NCI-H2227 treated with DMSO at 0.1 percent for 48 hours (cell line): ENCODE data around the gene SCN4B.

Experiments used
- DNase-seq: peaks from one replicate; lab custom pipeline; 2025; lab: John Stamatoyannopoulos, UW

SCN4B gene

DNA sequence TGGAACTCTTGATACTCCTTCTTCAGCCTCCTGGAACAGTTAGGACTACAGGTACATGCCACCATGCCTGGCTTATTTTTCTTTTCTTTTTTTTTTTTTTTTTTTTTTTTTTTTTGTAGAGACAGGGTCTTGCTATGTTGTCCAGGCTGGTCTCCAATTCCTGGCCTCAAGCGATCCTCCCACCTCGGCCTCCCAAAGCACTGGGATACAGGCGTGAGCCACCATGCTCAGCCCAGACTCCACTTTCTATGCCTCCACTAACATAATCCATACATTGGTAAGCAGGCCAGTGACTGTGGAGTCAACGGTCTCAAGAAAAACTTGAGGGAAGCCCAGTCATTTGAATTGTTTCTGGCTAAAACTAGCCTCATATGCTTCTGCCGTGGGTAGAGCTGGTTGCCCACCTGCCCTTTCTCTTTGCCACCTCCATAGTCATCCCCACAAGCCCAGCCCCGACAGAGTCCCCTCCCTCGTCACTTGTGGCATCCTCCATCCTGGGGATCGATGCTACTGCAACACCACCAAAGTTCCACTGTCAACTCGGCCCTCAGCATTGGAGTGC, 21.5 kb upstream of the SCN4B start:
- DNase-seq = no peak

DNA sequence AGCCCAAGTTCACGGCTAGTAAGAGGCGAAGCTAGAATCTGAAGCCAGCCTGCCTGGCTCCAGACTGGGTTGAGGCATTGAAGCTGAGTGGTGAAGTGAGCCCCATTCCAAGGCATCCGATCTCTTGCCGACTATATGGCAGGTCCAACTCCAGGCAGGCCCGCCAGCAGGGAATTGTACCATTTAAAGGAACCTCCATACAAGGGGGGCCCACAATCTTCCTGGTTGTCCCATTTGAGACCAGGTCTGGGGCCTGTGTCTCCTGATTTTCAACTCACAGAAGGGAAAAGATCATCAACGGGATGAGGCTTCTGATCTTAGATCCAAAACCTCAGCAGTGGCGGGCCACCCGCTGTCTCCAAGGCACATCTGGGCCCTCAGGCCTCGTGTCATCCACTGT, 19.7 kb upstream of the SCN4B start:
- DNase-seq = no peak

DNA sequence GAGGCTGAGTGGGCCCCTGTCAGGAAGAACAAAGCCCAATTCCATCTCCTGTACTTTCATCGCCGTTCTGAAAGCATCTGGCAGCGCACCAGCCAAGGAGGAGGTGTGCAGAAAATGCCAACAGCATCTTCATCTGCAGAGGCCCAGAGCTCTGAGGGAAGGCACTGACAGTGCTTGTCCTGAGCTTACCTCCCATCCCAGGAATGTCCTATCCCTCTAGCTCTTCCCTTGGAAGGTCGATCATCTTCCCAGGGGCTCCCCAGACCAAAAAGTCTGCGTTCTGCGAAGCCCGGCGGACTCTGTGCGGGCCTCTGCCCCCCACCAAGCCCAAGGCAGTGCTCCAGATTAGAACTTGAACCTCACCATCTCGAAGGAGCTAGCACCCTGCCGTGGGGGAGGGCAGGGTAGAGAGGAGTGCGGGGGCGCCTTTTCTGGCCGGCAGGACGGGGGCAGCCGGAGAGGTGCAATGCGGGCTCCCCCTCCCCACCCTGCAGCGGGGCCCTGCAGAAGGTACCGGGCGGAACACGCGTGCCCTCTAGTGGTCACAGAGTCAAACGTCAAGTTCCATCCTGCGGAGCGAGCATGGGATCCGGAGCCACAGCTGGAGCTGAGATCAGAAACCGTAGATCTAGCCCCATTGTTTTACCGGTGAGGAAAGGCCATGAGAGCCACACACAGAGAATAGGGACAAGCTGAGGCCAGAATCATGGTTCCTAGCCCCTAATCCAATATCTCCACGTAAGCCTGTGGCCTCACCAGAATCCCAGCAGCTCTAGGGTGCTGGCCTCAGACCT, 18.8 kb upstream of the SCN4B start:
- peak; percentile 24 for DNase-seq

DNA sequence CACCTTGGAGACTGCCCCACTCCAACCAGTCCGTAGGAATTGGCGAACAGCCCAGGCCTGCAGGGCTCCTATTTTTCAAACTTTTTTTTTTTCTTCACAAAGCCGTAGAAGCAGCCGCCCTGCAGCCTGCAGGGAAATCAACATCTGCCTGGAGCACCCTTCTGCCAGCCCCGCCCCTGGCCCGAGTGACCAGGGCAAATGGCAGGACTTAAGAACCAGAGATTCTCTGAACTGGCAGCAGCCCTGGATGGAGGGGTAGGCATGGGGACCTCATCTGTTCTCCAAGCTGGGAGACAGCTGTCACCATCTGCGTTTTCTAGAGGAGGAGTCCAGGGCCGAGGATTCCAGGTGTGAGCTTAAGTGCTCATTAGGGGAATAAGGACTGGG, 18.3 kb upstream of the SCN4B start:
- DNase-seq = no peak

DNA sequence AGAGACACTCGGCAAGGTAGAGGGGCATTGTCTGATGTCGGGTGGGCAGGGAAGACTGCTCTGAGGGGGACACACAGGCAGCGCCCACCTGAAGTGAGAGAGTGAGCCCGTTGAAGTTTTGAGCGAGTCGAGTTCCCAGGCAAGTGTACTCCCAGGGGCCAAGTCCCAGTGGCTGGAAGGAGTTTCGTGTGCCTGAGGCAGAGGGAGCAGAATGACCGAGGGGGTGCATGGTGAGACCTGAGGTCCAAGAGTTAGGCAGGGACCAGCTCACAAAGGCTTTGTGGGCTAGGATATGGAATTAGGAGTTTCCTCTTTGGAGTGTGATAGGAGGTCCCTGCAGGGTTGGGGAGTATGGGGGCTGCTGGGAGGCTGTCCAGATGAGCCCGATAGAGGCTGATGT, 17.6 kb upstream of the SCN4B start:
- no peak for DNase-seq

DNA sequence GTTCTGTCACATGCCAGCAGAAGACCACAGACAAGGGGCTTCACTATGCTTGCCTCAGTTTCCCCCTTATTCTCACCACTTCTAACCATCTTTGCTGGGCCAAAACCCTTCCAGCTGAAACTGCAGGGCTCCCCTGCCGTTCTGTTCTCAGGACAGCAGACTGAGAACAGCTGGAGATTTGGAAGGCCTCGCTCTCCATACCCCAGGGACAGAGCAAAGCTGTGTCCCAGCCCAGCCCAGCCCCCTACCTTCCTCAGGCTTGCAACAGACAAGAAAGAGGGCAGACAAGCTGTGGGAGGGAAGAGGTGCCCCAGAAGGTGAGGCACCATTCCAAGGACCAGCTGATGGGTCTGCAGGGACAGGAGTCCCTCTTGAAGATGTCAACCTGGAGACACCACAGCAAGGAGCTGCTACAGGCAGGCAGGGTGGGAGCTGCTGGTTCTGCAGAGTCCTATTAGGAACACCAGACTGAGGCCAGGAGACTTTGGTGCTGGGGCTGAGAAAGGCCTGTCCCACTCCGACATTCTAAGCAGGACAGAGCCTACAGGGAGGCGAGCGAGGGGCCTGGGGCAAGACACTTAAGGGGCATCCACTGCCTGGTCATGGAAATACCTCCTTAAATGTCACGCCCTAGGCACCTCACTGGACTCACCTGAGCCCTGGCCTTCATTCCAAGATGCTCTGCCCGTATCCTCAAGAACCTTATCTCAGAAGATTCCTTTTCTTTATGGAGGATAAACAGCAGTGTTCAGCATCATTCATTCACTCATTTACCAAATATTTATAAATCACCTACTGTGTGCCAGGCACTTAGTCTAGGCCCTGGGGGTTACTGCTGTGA, 16.9 kb upstream of the SCN4B start:
- DNase-seq = no peak

DNA sequence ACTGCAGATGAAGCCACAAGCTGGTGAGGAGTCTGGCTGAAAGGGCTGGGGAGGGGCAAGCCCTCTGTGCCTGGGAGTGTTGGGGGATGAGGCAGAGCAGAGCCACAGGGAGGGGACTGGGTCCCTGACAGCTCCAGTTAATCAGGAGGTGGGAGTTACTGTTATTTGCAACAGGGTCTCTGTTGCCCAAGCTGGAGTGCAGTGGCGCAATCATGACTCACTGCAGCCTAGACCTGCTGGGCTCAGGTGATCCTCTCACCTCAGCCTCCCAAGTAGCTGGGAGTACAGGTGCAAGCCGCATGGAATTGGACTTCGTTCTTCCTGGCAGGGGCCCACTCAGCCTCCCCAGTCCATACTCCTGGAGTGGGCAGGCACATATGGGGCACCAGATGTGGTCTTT, 16.1 kb upstream of the SCN4B start:
- DNase-seq = no peak

DNA sequence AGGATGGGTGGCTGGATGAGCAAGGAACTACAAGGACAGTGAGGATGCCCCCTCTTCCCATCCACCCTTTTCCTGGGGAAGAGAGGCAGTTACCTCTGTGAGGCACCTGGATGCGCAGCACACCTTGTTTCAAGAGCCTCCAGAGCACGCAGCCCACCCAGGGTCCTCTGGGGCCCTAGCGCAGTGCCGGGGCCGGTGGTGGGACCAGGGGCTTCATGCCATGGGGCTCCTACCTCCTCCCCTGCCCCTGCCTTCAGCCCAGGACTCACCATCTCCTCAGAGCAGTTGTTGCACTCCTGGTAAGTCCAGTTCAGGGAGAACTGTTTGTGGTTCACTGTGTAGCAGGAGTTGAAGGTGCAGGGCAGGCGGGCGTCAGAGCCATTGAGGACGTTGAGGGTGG, 15.7 kb upstream of the SCN4B start:
- DNase-seq = no peak

DNA sequence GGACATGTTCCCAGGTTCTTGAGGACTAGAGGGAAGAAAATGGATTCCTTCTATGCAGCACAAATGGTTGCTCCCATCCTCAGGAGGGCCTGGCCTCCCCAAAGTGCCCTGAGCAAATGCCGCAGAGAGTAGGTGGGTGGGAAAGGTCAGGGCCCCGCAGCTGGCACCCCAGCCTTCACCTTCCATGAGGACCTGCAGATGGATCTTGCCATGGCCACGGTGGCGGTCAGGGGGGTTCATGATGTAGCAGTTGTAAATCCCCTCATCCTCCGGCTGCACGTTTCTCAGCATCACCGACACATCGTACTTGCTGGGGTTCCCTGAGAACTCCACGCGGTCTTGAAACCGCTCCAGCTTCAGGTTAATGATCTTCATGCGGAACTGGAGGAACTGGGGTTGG, 15.3 kb upstream of the SCN4B start:
- DNase-seq = no peak

DNA sequence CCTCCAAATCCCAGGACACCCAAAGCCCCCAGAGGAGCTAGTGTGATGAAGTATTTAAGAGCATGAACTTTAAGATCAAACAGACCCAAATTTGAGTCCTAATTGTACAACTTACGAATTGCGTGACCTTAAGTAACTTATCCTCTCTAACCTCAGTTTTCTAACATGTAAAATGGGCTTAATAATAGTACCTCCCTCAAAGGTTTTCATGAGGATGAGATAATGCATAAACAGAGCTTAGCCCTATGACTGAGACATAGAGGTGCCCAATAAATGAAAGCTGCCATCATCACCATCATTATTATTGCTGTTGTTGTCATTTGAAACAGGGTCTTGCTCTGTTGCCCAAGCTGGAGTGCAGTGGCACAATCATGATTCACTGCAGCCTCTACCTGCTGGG, 14.6 kb upstream of the SCN4B start:
- no peak for DNase-seq

DNA sequence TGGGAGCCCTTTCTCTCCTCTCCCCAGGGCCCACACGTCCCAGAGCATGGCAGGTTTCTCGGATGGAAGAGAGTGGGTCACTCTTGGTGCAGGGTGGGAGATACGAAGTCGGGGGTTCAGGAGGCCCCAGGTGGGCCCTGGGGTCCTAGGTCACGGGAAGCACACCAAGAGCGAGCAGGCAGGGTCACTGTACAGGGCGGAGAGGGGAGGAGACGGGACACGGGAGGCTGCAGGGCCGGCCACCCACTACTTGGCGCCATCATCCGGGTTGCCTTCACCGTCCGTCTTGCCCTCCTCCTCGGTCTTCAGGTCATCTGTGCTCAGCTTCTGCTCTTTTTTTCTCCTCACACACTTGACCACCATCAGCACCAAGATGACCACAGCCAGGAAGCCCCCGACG, 14.0 kb upstream of the SCN4B start:
- no peak for DNase-seq

DNA sequence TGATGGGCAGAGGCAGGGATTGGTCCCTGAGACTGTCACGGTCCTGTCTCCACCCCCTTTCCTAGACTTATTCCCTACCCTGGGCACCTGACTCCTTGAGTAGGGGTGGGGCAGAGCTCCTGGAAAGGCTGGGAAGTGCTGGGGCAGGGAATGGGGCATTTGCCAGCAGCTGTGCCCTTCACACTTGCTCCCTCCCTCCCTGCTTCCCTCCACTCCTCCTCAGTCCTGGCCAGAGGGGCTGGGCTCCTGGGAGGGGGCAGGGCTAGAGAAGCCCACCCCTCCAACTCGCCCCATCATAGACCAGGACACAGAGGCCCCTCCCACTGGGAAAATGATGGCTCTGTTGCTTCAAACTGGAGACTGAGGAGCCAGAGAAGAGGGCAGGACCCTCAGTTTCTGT, 12.3 kb upstream of the SCN4B start:
- DNase-seq = no peak

DNA sequence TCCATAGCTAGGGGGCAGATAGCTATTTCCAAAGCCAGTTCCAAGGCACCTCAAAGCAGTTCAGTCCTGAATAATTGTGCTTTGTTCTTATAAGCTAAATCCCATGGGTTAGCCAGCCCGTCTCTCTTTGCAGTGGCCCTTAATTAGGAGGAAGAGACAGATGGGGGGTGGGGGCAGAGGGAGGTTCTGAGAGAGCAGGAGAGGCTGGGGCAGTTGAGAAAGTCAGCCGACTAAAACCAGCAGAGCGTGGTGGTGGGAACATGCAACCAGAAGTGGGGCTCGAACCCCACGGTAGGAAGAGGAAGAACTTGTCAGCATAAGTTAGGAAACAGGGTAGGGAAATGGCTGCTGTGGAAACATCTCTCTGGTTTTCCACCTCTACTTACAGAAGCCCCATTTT, 10.9 kb upstream of the SCN4B start:
- no peak for DNase-seq

DNA sequence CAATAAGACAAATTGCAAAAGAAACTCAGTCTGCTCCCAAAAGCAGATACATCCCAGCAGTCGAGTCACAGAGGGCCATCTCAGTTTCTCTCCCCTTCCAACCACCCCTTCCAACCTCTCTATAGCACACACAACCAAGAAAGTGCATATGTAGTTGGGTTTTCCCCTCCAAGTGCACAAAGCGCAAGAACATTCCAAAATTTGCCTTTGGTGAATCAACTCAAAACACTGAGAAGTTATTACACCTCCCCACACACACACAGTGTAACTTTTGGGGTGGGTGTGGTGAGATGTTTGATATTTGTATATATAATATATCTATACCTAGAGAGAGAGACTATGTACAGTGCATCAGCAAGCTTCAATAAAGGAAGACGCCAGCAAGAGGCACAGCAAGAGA, 10.2 kb upstream of the SCN4B start:
- no peak for DNase-seq

DNA sequence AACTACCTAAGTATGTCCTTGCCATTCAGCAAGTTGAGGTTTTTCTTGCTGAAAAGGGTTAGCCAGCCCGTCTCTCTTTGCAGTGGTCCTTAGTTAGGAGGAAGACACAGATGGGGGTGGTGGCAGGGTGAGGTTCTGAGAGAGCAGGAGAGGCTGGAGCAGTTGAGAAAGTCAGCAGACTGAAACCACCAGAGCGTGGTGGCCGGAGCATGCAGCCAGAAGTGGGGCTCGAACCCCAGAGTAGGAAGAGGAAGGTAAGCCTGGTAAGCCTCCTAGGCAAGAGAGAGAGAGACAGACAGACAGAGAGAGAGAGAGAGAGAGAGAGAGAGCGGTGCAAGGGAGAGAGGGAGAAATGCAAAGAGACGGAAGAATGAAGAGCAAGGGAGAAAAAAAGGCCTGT, 9.2 kb upstream of the SCN4B start:
- no peak for DNase-seq

DNA sequence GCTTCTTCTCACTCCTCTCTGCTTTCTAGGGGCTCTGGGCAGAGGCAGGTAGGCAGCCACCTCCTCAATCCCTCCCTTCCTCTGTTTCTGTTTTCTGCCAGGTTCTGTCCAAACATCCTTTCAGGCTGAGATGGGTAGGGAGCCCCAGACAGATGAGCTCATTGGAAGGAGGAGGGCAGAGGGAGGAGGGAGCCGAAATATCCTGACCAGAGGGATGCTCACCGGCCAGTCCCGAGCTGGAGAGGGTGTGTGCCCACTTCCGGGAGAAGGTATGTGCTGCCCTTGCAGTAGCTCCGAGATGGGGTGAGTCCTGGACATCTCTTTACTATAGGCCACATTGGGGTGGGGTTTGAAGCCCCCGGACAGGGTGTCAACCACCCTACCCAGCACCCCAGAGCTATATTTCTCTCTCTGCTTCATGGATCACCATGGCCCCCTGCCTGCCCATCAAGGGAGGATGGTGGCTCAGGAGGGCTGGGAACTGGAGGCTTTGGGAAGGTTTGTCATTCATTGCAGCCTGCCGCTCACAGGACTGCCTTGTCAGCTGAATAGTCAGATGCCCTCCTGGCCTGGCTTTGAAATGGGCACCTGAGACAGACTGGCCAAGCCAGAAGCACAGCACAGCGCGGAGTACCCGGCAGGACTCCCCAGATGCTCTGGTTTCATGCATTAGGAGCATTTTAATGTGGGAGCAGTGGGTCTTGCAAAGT, 4.7 kb upstream of the SCN4B start:
- DNase-seq = no peak

DNA sequence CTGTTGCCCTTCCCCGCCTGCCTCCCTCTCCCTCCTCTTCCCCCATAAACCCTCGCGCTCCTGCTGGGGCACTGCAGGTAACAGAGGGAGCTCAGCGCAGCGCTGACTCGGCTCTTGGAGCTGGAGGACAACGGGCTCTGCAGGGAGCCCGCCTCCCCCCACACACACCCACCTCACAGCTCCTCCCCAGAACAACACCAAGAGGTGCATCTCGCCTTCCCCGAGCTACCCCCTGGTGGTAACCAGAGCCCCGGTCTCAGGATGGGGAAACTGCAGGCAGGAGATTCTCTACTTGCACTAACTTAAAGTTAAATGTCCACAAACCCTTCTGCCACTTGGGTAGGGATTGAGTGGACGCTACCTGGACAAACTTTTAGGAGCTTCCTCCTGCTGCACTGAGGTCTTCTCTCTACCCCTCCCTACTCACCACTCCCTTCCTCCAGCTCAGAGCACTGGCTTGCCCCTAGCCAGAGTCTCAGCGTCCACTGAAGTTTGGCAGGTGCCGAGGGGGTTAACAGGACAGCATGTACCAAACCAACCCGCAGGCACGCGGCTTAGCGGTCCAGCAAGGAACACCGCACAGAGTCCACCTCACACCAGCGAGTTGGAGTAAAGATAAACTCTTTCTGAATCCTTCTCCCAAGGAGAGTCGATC, 4.0 kb upstream of the SCN4B start:
- DNase-seq = no peak

DNA sequence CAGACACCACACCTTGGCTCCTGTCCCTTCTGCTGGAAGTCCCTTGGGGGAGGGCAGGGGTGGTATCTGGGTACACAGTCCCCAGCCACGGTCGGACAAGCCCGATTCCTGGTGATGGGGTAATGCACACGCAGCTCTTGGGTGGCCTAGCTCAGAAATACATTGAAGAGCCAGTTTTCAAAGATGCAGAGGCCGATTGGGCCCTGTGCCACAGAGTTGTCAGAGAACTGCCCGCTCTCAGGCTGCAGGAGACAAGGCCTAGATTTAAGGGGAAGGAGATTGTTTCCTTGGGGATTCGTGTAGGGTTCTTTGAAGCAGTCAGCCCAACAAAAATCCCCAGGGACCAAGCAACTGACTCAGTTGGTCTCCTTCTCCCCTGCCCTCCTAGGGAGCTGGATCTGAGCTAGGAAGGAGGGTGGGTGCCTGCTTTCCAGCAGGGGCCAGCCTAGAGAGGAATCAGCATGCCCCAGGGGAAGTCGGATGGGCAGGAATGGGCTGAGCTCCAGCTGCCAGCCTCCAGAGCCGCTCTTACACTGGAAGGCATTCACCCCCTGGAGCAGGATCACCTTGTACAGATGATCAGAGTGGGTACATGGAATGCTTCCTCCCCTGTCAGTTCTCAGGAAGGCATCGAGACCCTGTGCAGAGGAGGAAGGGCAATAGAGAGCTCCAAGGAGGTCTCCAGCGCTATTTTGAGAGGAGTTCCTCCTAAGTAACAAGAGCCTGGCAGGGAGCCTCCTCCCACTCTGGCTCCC, 3.3 kb upstream of the SCN4B start:
- DNase-seq = no peak

DNA sequence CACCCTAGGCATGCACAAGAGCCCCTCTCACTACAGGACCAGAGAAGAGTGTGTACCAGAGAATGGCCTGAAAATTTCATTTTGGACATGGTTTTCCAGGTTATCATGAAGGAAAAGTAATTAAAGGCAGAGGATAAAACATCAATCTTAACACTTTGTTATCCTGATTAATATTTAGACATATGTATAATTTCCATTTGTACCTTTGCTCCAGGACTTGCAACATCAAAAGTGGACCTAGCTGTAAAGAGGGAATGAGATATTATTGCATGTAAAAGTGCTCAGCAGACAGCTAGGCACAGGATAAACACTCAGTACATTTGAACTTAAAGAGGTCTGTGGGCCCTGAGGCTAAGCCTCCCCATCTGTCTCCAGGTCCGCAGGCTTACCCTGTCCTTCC, 2.0 kb upstream of the SCN4B start:
- no peak for DNase-seq

DNA sequence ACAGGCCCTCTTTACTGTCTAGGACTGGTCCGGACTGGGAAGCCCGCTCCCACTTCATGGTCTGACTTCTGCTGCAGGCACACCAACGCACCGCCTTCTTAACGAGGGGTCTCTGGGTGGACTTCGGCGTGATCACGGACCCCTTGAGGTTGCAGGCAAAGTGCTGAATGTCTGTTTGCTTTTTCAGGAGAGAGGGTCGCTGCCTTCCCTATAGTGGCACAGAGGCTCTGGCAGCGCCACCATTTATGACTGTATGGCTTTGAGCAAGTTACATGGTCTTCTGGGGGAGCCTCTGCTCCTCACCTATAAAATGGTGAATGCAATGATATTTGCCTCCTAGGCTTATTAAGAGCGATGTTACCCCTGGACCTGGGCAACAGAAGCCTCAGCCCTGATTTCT, 1.4 kb upstream of the SCN4B start:
- DNase-seq = no peak

DNA sequence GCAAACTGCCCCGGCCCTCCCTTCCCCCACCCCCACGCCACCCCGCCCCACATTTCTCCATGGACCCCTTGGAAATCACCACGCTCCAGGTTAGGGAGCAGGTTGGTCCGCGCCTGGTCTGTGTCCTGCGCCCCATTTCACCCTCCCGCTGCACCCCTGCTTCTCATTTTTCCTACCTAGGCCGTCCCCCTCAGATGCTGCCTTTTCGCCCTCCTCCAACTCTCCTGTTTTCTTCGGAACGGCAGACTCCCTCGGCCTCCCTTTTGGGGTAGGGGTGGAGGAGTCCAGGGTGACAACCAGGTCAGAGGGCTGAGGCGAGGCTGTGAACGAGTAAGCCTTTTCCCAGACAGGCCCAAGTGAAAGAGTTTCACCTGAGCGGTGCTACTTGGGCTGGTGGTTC, 893 bp upstream of the SCN4B start:
- no peak for DNase-seq
